HG02571 (cell line): ENCODE measurements around the gene CTXN3.
"Not testable (repeated sequence)": the region's sequence is repeated elsewhere in the genome, so short reads cannot be mapped to it uniquely, and the experiment has no call there.

Experiments used
- ATAC-seq: cut with Tn5 transposase; IDR thresholded peaks from one replicate; pipeline ENCODE4 v1.9.1; 2021; ENCODE audit warnings: mild to moderate bottlenecking, moderate library complexity; ENCODE audit not compliant: unreplicated experiment

CTXN3 gene

DNA sequence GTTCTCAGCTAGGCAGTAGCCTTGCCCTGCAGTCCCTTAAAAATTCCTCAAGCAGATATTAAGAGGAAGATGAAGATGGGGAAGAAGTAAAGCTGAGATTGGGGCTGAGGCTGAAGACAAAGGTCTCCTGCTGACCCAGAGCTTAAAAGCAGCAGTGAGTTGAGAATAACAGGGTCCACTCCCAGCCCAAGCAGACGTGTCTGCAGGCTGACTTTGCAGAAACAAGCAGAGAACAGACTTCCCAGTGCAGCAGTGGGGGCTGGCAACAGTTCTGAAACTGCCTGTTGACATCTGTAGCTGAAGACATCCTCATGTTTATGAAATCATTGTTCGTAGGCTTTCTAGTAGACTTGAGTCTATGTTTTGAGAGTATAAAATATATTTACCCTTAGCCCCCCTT lies 1.1 kb downstream of the CTXN3 start:
- ATAC-seq, result no peak

DNA sequence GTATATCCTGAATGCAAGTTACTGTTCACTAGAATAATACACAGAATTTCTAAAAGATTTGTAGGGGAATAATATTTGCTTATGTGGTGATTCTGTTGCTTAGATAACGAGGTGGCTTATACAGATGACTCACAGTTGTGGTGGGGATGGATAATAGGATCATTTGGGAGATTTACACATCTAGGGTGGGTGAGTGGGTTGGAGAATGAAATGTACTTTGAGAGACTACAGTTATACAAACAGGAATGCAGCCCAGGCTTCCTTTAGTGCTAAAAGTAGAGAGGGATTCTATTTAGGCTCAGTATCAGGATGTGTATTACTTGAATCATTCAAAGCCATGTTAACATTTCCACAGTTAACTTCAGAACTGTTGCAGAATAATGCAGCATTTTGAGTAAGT lies 1.8 kb downstream of the CTXN3 start:
- ATAC-seq, result no peak

GRCh38 chr5:127652952-127653611 lies 4.2 kb downstream of the CTXN3 start:
- peak; percentile 50 for ATAC-seq

DNA sequence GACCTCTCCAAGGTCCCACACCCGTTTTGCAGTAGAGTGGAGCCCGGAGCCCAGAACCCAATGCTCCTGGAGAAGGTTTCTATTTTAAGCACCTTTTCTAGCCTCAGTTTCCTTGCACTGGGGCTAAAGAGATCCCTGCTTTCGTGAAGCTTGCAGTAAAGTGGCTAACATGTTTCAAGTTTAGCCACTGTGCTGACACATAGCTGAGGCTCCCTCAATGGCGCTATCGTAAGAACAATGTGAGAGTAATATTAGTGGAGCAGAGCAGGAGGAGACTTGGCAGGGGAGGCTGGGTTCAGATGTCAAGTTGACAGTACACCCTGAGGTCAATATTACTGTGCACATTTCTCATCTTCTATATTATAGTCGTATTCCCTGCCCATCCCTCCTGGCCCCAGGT lies 7.9 kb downstream of the CTXN3 start:
- no peak for ATAC-seq

- ATAC-seq, result no peak
Observed at GRCh38 chr5:127660047-127660733, 11.3 kb downstream of the CTXN3 start.

- ATAC-seq, result no peak
Observed at GRCh38 chr5:127664093-127664492, 15.2 kb downstream of the CTXN3 start.

DNA sequence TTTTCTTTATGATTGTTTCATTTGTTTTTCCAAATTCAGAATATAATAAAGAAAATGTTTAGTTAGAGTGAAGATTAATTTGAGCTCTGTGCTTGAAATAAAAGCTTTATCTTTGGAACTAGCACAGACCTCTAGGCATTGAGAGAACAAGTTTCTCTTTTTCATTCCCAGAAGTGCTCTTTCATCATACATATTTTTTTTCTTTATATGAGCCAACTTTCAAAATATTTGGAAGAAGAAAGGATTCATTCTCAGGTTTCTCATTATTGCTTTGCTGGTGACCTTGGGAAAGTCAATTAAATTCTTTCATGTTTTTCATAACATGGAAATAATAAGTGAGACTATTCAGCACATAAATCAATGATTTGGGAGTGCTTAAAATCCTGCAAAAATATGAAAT lies 16.8 kb downstream of the CTXN3 start:
- no peak for ATAC-seq

- no peak for ATAC-seq
Observed at GRCh38 chr5:127666043-127666716, 17.3 kb downstream of the CTXN3 start.

DNA sequence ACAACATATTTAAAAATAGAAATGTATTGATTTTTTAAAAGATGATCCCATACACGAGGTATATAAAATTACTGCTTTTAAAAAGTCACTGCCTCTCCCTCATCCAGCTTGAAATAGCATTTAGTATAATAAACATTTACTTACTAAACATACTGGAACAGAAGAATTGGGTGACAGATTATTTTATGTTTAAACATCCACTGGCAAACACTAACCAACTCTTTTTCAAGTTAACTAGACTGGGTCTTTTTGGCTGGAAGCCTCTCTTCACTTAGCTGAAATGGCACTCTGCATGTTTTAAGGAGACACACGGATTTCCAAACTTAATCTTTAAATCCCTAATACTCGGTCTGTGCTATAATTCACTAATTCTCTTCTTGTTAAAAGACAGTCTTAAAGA lies 19.0 kb downstream of the CTXN3 start:
- no peak for ATAC-seq

DNA sequence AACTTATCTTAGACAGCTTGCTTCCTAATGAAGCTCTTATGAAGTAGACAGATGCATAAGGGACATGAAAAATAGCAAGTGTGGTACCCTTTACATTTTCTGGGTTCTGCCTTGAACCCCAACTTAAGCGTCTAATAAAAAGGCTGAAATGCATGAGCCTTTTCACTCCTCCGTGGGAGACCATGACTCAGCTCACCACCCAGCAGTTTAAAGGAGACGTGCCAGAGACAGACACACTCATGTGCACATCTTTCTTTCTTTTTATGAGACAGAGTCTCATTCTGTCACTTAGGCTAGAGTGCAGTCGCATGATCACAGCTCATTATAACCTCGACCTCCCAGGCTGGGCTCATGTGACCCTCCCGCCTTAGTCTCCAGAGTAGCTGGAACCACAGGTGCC lies 22.3 kb downstream of the CTXN3 start:
- no peak for ATAC-seq

DNA sequence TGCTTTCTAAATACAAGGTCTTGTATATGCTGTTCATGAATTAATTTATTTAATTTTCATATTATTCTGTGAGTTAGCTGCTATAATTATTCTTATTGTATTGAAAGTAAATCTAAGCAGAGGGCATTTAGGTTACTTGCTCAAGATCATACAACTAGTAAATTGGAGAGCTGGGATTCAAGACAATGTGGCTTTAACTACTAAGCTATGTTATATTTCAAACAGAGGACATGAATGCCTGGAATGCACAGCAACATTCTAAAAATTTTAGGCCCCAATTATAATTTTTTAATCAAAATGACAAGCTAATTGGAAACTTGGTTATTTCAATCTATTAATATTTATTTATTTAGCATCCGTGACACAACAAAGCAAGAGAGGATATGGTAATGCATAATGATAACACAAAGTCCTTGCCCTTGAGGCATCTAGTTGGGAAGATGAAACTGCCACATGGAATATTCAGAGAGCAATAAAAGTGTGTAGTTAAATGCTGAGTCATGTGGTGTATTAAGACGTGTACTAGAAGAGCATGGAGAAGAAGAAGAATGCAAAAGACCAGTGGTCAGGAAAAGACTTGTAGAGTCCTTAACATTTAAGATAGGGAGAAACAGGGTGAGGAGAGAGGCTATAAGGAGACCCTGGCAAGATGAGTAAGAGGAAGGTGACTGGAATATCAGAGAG lies 24.4 kb downstream of the CTXN3 start:
- no peak for ATAC-seq

- not testable (repeated sequence) for ATAC-seq
Observed at GRCh38 chr5:127676951-127677350, 28.1 kb downstream of the CTXN3 start.

GRCh38 chr5:127679691-127680330 lies 30.9 kb downstream of the CTXN3 start:
- not testable (repeated sequence) for ATAC-seq

DNA sequence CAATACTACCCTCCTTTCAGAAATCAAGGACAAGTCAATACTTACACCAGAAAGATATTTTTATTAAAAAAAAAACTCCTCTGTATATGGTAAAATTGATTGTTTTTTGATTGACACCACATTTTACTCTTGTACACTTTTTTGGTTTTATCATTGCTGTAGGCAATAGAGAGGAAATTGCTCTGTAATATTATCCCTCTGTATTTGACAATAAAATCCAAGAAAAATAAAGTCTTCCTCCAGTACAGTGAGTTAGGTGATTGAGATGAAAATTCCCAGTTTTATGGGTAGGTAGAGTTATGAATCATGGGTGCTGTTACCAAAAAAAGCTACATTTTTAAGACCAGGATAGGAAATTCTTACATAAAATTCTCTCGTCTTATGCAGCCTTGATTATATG lies 31.7 kb downstream of the CTXN3 start:
- no peak for ATAC-seq

DNA sequence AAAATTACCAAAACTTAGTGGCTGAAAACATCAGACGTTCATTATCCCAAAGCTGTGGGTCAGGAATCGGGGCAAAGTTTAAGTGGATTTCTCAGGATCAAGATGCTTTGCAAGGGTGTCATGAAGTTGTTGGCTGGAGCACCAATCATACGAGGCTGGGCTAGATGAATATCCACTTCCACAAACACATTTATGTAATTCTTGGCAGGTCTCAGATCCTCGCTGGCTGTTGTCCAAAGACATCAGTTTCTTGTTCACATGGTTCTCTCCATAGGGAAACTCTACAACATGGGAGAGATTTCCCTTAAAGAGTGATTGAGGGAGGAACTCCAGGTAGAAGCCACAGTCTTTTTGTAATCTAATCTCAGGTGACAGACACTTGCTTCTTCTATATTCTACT lies 34.1 kb downstream of the CTXN3 start:
- ATAC-seq, result no peak

DNA sequence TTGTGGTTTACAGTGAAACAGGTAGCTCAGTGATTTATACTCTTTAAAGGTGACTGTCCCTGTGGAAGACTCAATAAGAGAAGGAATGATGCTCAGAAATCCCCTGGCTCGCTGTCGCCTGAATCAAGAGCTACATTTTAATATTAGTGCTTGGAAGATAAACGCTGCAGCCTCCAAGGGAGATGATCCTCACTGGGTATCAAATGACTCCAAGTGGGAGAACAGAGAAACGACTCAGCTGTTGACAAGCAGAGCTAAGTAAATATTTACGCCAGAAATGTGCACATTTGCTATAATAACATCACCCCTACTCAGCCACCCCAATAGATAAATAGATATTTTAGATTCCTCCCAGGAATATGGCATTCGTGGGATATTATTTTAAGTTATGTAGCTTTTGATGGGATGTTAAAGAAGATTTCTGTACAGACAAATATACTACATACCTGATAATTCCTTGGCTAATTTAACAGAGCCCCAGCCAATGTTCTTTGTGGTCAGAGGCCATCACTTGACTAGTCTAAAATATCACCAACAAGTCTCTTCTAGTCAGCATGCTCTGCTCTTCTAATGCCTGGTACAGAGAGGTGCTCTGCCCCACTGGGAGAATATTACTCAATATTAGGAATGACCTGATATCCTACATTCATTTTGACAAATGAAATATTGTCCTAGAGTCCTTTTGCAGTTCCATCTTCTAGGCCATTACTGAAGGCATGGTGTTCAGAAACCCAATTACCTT lies 36.0 kb downstream of the CTXN3 start:
- no peak for ATAC-seq

DNA sequence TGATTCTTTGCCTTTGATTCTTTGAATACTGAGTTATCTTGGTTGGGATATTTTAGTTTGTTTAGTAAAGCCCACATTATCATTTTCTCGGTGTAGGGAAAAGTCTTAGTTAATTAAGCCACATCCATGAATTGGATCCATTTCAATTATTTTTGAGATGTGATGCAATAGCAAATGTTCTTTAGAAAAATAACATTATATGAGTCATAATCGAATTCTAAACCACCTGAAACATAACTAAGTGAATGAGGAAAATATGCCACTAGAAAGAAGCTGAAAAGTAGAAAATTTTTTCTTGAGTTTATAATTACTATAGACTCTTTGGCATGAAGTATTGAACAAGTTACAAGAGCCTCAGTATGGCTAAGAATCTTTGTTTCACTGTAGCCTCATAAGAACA lies 36.8 kb downstream of the CTXN3 start:
- no peak for ATAC-seq

DNA sequence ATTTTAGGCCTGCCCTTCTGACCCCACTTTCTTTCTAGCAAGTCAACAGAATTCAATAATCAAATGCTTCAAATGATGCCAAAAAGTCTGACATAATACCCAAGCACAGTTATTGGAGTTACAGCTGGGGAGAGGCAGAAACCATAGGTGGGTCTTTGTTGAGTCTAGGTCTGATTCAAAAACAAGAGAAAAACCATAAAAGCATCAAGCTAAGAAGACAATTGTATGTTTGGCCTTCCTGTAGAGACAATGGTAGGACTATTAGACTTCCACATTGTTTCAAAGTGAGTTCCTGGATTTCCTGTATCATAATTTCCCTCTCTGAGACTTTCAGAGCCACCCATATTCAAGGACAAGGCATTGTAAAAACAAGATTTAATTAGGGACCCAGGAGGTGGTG lies 37.5 kb downstream of the CTXN3 start:
- no peak for ATAC-seq

DNA sequence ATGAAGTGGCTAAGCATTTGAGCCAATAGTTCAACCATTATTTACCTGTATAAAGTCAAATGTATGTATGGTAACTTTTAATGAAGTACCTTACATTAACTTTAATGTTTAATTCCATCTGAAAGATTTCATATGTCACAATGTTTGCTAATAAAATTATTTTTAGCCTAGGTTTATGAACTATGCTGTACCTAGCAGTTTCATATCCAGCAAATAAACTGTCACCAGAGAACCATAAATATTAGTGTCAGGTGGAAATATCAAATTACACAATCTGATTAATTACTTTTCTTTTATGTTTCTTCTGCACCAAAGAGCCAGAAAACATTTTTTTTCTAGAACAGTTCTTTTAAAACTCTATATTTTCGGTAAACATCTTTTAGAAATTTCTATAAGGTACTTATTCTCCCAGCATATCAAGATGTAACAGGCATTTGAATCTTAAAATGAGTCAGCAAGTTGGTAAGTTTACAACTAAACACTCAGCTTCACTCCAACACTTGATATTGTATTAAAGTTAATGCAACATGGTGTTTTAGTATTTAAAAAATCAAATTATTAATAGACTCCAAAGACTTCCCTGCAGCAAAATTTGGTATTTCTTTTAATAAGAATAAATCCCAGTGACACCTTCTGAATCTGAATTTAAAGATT lies 45.8 kb downstream of the CTXN3 start:
- ATAC-seq, result no peak

- no peak for ATAC-seq
Observed at GRCh38 chr5:127695346-127695745, 46.5 kb downstream of the CTXN3 start.
